ENCODE results near the gene BLACAT1.

The BLACAT1 gene

GRCh38 chr1:205502111-205502810 lies 46.4 kb upstream of the BLACAT1 start:
- TF ChIP-seq EP300 (IDR thresholded peaks at IDR 0.05; ENCODE audit: borderline replicate concordance) (no peak), EGR1 (IDR thresholded peaks at IDR 0.05) (no peak), TEAD4 (IDR thresholded peaks at IDR 0.05) (no peak), CREB1 (IDR thresholded peaks at IDR 0.05; ENCODE audit: low read depth) (no peak), TCF12 (IDR thresholded peaks at IDR 0.05; ENCODE audit: low read depth) (no peak), TAF1 (IDR thresholded peaks at IDR 0.05; ENCODE audit: low read depth) (no peak)
- TF ChIP-seq, protein P1, sequence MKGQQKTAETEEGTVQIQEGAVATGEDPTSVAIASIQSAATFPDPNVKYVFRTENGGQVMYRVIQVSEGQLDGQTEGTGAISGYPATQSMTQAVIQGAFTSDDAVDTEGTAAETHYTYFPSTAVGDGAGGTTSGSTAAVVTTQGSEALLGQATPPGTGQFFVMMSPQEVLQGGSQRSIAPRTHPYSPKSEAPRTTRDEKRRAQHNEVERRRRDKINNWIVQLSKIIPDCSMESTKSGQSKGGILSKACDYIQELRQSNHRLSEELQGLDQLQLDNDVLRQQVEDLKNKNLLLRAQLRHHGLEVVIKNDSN (IDR thresholded peaks at IDR 0.05), result no peak

DNA sequence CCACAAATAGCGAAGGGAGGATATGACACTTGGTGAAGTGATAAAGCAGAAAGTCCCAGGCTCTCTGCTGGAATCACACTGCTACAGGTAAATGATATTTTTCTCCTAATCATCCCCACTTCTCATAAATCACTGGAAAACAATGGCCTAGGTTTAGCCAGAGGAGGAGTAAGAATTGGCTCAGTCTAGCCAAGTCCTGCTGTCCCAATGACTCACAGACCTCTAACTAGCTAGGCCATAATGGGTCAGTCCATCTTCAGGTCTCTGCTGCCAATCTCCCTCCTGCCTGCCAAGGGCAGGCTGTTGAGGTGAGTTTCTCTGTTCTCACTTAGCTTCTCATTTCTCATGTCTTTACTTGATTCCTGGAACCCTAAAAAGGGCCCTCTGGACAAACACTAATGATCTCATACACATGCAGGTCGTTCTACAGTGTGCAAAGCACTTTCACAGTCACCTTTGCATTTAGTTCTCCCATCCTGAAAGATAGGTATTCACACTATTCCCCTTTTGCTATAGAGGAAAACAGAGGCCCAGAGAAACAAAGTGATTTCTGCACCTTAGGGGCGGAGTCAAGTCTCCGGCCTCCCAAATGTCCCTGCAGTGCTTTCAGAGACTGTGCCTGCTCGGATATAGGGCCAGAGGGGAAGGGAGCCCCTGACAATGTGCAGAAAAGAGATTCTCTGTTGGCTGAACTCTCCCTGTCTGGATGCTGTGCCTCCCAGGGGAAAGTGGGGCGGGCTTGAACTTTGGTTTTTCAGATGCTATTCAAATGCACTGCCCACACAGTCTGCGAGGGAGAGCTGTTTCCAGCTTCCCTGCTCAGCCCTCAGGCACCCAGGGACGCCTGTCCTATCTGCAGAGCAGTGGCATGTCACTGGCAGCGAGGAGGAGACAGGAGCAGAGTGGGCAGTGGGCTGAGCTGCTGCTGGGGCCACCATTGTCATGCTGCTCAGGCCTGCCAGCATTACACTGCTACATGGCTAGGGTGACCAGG lies 44.7 kb upstream of the BLACAT1 start:
- TF ChIP-seq YY1 (IDR thresholded peaks at IDR 0.05; ENCODE audit: low read depth), result peak; percentile 36; the same call in 1 of the 2 replicates
- TF ChIP-seq ZBTB7A (IDR thresholded peaks at IDR 0.05; ENCODE audit: low read depth), result no peak
- peak; percentile 58; the same call in 1 of the 2 replicates for TF ChIP-seq EP300 (IDR thresholded peaks at IDR 0.05; ENCODE audit: borderline replicate concordance)
- TF ChIP-seq RAD21 (IDR thresholded peaks at IDR 0.05; ENCODE audit: low read depth), result no peak
- no peak for TF ChIP-seq CEBPB (IDR thresholded peaks at IDR 0.05)
- peak; percentile 94 for TF ChIP-seq NFIC (IDR thresholded peaks at IDR 0.05)
- TF ChIP-seq, protein P2, sequence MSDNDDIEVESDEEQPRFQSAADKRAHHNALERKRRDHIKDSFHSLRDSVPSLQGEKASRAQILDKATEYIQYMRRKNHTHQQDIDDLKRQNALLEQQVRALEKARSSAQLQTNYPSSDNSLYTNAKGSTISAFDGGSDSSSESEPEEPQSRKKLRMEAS (IDR thresholded peaks at IDR 0.05), result no peak; the same call in 1 of the 2 replicates
- no peak for TF ChIP-seq REST (IDR thresholded peaks at IDR 0.05; ENCODE audit: low read depth)
- TF ChIP-seq TCF12 (IDR thresholded peaks at IDR 0.05; ENCODE audit: low read depth), result peak; percentile 76
- no peak for TF ChIP-seq TAF1 (IDR thresholded peaks at IDR 0.05; ENCODE audit: low read depth)
- TF ChIP-seq EGR1 (IDR thresholded peaks at IDR 0.05), result no peak
- TF ChIP-seq TEAD4 (IDR thresholded peaks at IDR 0.05), result 0 out of 2 replicates have a peak, but pooled peaks have one; percentile 29
- TF ChIP-seq, protein P1 (IDR thresholded peaks at IDR 0.05), result no peak
- TF ChIP-seq FOXM1 (IDR thresholded peaks at IDR 0.05; ENCODE audit: borderline replicate concordance, low read depth), result no peak
- TF ChIP-seq CREB1 (IDR thresholded peaks at IDR 0.05; ENCODE audit: low read depth), result no peak

GRCh38 chr1:205499789-205500188 lies 43.9 kb upstream of the BLACAT1 start:
- TF ChIP-seq RAD21 (IDR thresholded peaks at IDR 0.05; ENCODE audit: low read depth), result no peak
- TF ChIP-seq ZBTB7A (IDR thresholded peaks at IDR 0.05; ENCODE audit: low read depth), result no peak
- no peak for TF ChIP-seq TAF1 (IDR thresholded peaks at IDR 0.05; ENCODE audit: low read depth)
- no peak for TF ChIP-seq FOXM1 (IDR thresholded peaks at IDR 0.05; ENCODE audit: borderline replicate concordance, low read depth)
- no peak for TF ChIP-seq NFIC (IDR thresholded peaks at IDR 0.05)
- TF ChIP-seq, protein P2 (IDR thresholded peaks at IDR 0.05), result no peak
- TF ChIP-seq TCF12 (IDR thresholded peaks at IDR 0.05; ENCODE audit: low read depth), result no peak
- TF ChIP-seq REST (IDR thresholded peaks at IDR 0.05; ENCODE audit: low read depth), result no peak
- no peak for TF ChIP-seq YY1 (IDR thresholded peaks at IDR 0.05; ENCODE audit: low read depth)
- TF ChIP-seq, protein P1 (IDR thresholded peaks at IDR 0.05), result no peak
- no peak for TF ChIP-seq EGR1 (IDR thresholded peaks at IDR 0.05)
- no peak for TF ChIP-seq EP300 (IDR thresholded peaks at IDR 0.05; ENCODE audit: borderline replicate concordance)
- TF ChIP-seq CREB1 (IDR thresholded peaks at IDR 0.05; ENCODE audit: low read depth), result no peak
- no peak for TF ChIP-seq CEBPB (IDR thresholded peaks at IDR 0.05)
- no peak for TF ChIP-seq TEAD4 (IDR thresholded peaks at IDR 0.05)

GRCh38 chr1:205497351-205497750 lies 41.5 kb upstream of the BLACAT1 start:
- TF ChIP-seq TCF12 (IDR thresholded peaks at IDR 0.05; ENCODE audit: low read depth), result no peak
- no peak for TF ChIP-seq CEBPB (IDR thresholded peaks at IDR 0.05)
- no peak for TF ChIP-seq TEAD4 (IDR thresholded peaks at IDR 0.05)
- TF ChIP-seq NFIC (IDR thresholded peaks at IDR 0.05), result no peak
- TF ChIP-seq, protein P1 (IDR thresholded peaks at IDR 0.05), result no peak
- TF ChIP-seq FOXM1 (IDR thresholded peaks at IDR 0.05; ENCODE audit: borderline replicate concordance, low read depth), result no peak
- TF ChIP-seq RAD21 (IDR thresholded peaks at IDR 0.05; ENCODE audit: low read depth), result no peak
